Adrenal gland (tissue), 5 donors: ENCODE data around the gene KCNAB1.

Experiments
- CTCF ChIP-seq, 6 experiments: fragments of 450-650 bp in 4 of 6; fragments of 200-600 bp in 2 of 6; sonication (generic) in 1 of 6; IDR thresholded peaks; 1 replicate in 5 of 6; 2 replicates in 1 of 6; pipeline versions ENCODE4 v1.5.1 to v1.8.0; 2016 to 2021; ENCODE audit warnings: antibody characterized with exemption in 6 of 6, mild to moderate bottlenecking in 2 of 6, moderate library complexity in 1 of 6
- POLR2A ChIP-seq, 2 donors: fragments of 450-650 bp; IDR thresholded peaks; one replicate each; pipeline ENCODE4 v1.6.1; 2017; ENCODE audit warnings: antibody characterized with exemption in 2 of 2, mild to moderate bottlenecking in 2 of 2, moderate library complexity in 1 of 2
- donor health status: DM: no; HTN: no; CAD: no.

GRCh38 chr3:156579427-156579851 lies 459.1 kb downstream of the KCNAB1 start:
- TF ChIP-seq POLR2A (IDR thresholded peaks at IDR 0.05) (no peak), CTCF (IDR thresholded peaks at IDR 0.05) (no peak)
